Germinal center (tissue), 1 donor: ENCODE measurements around the gene JAG1.

ENCODE experiments used
- DNase-seq: peaks from one replicate; pipeline ENCODE4 v3.0.0; 2012; ENCODE audit warnings: mixed read lengths, low spot score

JAG1 gene

GRCh38 chr20:10673842-10674683 lies at the start of gene JAG1:
Gene JAG1 (minus strand): TSS chr20:10673999. CDS start chr20:10673530, 469 bp downstream.
- peak; percentile 93 for DNase-seq

DNA sequence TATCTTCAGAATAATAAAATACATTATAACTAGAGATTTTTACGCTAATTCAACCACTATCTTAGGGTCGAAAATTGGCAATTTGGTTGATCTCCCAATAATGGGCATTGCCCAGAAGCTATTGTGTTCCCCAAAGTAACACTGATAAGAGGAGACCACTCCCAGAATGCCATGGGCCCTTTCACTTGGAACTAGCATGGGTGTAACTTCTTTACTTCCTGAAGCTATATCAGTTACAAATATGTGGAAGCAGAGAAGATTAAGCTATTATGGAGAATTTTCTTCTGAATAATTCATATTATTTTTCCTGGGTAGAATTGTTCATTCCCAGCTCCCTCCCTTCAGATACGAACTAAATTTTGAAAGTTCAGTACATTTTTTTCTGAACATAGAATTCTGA lies 48.2 kb upstream of the JAG1 start:
- DNase-seq = no peak

DNA sequence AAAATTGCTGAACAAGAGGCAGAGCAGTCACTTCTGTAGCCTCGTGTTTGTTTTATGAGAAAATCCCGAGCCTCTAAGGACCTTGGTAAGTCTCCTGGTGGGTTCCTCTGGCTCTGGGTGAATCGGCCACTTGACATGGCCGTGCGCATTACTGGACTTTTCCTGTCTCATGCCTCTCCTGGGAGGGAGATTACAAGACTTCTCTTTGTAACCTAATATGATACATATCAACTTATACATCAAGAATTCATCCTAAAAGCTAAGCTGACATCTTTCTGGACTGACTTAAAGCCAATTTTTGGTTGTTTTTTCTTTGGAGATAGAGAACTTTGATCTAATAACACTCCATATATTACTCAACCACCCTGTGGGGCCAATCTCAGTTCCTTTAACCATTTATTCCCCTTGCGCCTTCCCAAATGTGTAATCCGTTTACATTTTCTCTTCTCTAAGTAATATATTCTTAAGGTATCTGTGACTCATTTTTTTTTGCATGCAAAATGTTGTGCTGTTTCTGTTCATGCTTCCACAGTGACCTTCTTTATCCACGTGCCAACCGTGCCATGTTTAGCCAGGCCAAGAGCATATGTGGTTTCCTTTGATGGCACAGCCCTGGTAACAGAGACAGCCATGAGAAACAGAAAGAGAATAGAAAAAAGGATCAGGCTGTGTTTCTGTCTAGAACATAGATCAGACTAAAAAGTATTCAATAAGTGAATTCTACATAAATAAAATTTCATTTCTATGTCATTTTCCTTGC lies 47.5 kb upstream of the JAG1 start:
- no peak for DNase-seq

- no peak for DNase-seq
Observed at GRCh38 chr20:10720565-10720964, 46.8 kb upstream of the JAG1 start.

GRCh38 chr20:10719740-10720385 lies 46.1 kb upstream of the JAG1 start:
- no peak for DNase-seq

GRCh38 chr20:10718661-10719060 lies 44.9 kb upstream of the JAG1 start:
- DNase-seq = no peak

DNA sequence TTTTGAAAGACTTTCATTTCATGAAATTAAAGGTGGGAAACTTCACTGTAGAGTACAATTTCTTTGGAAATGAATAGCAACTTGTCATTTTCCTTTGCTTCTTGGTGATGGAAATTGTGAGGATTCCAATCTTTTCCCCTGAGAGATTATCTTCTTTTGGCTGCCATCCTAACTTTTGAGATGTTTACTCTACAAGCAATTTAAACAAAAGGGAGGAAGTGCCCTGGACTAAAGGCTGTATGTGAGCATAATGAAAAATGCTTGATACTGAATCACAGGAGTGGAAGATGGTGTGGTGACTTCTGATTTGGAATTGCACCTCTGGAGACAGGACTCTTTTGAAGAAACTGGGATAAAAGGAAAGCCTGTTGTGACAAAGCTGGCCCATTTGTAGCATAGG lies 43.1 kb upstream of the JAG1 start:
- no peak for DNase-seq

DNA sequence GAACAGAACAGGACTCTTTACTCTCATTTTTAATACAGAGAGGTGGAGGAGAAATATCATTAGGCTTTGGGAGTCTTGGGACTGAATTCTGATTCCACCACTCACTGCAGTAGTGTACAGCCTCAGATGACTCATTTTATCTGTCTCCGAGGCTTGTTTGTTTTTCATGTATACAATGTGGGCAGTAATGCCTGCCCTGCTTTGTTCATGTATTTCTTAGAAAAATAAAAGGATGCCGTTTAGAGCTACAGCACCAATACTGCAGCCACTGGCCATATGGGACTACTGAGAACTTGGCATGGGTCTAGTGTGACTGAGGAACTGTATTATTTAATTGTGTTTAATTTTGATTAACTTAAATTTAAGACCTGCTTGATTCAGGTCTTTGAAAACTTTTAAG lies 41.2 kb upstream of the JAG1 start:
- no peak for DNase-seq

GRCh38 chr20:10714236-10714975 lies 40.6 kb upstream of the JAG1 start:
- no peak for DNase-seq

DNA sequence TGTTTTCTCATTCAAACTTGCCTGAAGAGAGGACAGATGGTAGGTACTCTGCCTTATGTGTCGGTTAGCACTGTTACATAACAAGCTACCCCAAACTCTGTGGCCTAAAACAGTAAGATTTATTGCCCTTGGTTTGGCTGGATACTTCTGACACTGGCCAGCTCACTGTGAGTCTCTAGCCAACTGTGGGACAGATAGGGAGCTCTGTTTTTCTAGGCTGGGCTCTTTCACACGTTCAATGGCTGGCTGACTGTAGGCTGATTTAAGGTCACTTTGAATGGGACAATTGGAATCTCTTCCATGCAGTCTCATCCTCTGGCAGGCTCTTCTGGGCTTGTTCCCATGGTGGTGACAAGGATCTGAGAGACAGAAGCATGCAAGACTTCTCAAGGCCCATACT lies 39.4 kb upstream of the JAG1 start:
- no peak for DNase-seq

- no peak for DNase-seq
Observed at GRCh38 chr20:10711903-10712451, 38.2 kb upstream of the JAG1 start.

DNA sequence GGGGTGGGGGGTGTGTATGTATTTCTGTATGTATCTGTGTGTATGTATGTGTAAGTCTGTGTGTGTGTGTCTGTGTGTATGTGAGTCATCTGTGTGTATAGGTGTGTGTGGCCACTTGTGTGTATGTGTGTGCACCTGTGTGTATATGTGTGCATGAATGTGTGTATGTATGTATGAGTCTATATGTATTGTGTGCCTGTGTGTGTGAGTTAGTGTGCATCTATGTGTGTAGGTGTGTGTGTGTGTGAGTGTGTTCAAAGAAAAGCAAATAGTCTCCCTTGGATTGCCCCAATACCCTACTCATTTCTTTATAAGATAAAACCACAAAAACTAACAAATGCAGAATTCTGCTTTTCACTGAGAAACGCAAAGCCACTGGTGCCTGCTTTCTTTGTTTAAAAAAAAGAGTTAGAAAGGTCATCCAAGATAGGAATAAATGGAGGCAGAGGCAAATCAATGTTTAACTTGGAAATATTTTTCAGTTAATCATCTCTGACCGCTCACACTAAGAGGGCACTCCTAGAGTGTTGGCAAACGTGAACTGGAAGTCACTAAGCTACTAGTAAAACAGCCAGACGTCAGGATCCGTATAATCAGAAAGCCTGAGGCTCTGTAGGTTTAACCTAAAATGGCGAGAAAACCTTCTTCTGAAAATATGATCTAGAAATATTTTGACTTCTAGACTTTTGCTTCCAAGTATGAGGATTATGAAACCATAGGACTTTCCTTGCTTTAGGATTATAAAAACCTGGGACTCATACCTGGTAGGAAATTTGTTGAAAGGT lies 37.4 kb upstream of the JAG1 start:
- DNase-seq = no peak

GRCh38 chr20:10709916-10710315 lies 36.1 kb upstream of the JAG1 start:
- no peak for DNase-seq

- DNase-seq = no peak
Observed at GRCh38 chr20:10708351-10709185, 34.8 kb upstream of the JAG1 start.

DNA sequence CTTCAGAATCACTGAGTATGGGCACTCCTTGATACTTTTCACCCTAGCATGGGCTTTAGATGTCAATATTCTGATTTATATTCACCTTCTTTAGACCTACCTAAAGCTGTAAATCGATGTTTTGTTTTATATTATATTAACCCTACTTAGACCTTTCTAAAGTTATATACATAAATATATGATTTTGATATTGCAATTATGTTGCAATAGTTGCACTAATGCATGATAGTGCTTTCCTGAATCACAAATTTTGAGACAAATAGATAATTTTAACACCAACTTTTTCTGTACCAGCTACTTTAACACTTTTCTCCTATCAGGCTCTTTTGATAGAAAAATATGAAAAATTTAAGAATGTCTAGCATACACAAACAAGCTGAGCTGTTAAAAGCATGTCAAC lies 34.0 kb upstream of the JAG1 start:
- DNase-seq = no peak

GRCh38 chr20:10707068-10707467 lies 33.3 kb upstream of the JAG1 start:
- DNase-seq = no peak

GRCh38 chr20:10706460-10706811 lies 32.6 kb upstream of the JAG1 start:
- DNase-seq = no peak

- DNase-seq = no peak
Observed at GRCh38 chr20:10705801-10706459, 32.1 kb upstream of the JAG1 start.

DNA sequence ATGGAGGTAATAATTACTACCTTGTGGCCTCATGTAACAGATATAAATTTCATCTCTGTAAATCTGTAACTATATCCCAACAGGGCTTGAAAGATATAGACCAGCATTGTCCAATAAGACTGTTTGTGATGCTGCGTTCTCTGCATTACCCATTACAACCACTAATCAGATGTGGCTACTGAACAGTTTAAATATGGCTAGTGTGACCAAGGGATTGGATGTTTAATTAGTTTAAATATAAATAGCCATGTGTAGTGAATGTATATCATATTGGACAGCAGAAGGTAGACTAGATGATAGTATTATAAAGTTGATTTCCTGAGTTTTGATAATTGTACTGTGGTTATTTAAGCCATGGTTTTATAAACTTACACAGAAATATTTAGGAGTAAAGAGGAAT lies 27.8 kb upstream of the JAG1 start:
- no peak for DNase-seq

DNA sequence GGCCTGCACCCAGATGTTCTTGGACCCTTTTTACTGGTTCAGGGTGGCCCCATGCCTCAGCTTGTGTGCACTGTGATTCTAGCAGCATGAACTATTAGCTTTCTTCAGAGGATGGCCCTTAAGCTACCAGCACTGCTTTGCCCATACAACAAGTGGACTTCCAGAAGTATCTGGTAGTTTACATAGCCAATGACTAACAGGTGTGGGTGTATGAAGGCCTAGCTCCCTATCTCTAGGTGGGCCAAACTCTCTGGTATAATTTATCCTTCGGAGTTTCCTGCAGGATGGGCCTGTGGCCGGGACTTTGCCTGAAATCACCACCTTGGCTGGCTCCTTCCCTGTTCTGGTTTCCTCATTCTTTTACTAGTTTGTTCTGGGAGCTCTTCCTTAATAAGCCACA lies 26.1 kb upstream of the JAG1 start:
- no peak for DNase-seq
